Common myeloid progenitor, CD34-positive (primary cell): ENCODE data around the gene KATNIP.

Source experiments
- CTCF ChIA-PET: fragments of 350-600 bp; sonication (Branson Sonifier 250); formaldehyde crosslinking; loops from one replicate; lab custom pipeline; 2021; ENCODE audit warnings: antibody characterized with exemption; lab: Charles Lee
- POLR2A ChIA-PET: fragments of 350-600 bp; sonication (Branson Sonifier 250); formaldehyde crosslinking; loops from one replicate; lab custom pipeline; 2021; ENCODE audit warnings: antibody characterized with exemption; lab: Charles Lee
- DNase-seq, 3 donors: peaks; one replicate each; pipeline versions ENCODE4 v3.0.0 to v3.0.0-alpha.2; 2013
- H3K27ac ChIP-seq, 2 experiments: 1 replicate in 1 of 2; 2 replicates in 1 of 2; pipeline ENCODE4 v1.7.0; 2013; ENCODE audit warnings: inconsistent platforms in 2 of 2, low read length in 2 of 2, mild to moderate bottlenecking in 2 of 2, low read depth in 1 of 2, moderate library complexity in 1 of 2; ENCODE audit not compliant: severe bottlenecking in 2 of 2, insufficient read depth in 1 of 2, poor library complexity in 1 of 2
- H3K27me3 ChIP-seq, 5 experiments: replicated peaks in 2 of 5; 1 replicate in 3 of 5; 2 replicates in 2 of 5; pipeline versions ENCODE4 v1.6.1 to v1.7.0; 2013; ENCODE audit warnings: low read length in 4 of 5, mild to moderate bottlenecking in 2 of 5, moderate library complexity in 2 of 5, inconsistent platforms in 1 of 5; ENCODE audit not compliant: insufficient read depth in 5 of 5, control insufficient read depth in 4 of 5
- H3K36me3 ChIP-seq, 4 experiments: 1 replicate in 2 of 4; 2 replicates in 2 of 4; pipeline versions ENCODE4 v1.6.1 to v1.7.0; 2013; ENCODE audit warnings: low read length in 3 of 4, control low read depth in 1 of 4, mild to moderate bottlenecking in 1 of 4; ENCODE audit not compliant: control insufficient read depth in 4 of 4, insufficient read depth in 4 of 4
- H3K4me1 ChIP-seq, 4 experiments: 1 replicate in 3 of 4; 2 replicates in 1 of 4; pipeline versions ENCODE4 v1.6.1 to v1.7.1; 2013; ENCODE audit warnings: low read length in 3 of 4, mild to moderate bottlenecking in 3 of 4, control low read depth in 1 of 4, inconsistent platforms in 1 of 4, moderate library complexity in 1 of 4; ENCODE audit not compliant: control insufficient read depth in 4 of 4, insufficient read depth in 4 of 4; ENCODE audit errors: control extremely low read depth in 1 of 4
- H3K4me3 ChIP-seq, 7 experiments: 1 replicate in 4 of 7; 2 replicates in 3 of 7; pipeline versions ENCODE4 v1.5.1 to v1.7.0; 2013; ENCODE audit warnings: mild to moderate bottlenecking in 7 of 7, low read length in 6 of 7, moderate library complexity in 6 of 7, inconsistent platforms in 2 of 7, low read depth in 2 of 7, control low read depth in 1 of 7; ENCODE audit not compliant: insufficient read depth in 4 of 7, control insufficient read depth in 1 of 7; ENCODE audit errors: extremely low read depth in 1 of 7
- H3K9me3 ChIP-seq, 5 experiments: 1 replicate in 4 of 5; 2 replicates in 1 of 5; pipeline versions ENCODE4 v1.6.1 to v1.7.1; 2013; ENCODE audit warnings: low read length in 4 of 5, mild to moderate bottlenecking in 2 of 5, inconsistent platforms in 1 of 5, low read depth in 1 of 5, moderate library complexity in 1 of 5; ENCODE audit not compliant: control insufficient read depth in 4 of 5, insufficient read depth in 2 of 5; ENCODE audit errors: control extremely low read depth in 1 of 5
- WGBS: methylation state at CpG from one replicate; pipeline ENCODE4 v1.1.5; 2013; ENCODE audit not compliant: insufficient coverage; 5-methylcytosine and 5-hydroxymethylcytosine counted together

KATNIP gene

GRCh38 chr16:27571433-27572326 is 21.7 kb downstream of the KATNIP start:
- ChIA-PET CTCF (no interaction called here), POLR2A (no interaction called here)
- no peak for DNase-seq
- 100% methylated on average over 6 of the region's 8 CpGs for WGBS
- Histone ChIP-seq H3K9me3 (no peaks in the 10 kb centered on the region), H3K27me3 (no peaks in the 10 kb centered on the region), H3K27ac (no peak overlapping the region), H3K36me3 (peaks cover 0 to 5% (median 1%) of the 10 kb centered on the region in 4 experiments), H3K4me3 (no peak overlapping the region), H3K4me1 (peaks cover 0 to under 1% (median under 1%) of the 10 kb centered on the region in 4 experiments)

- no peak overlapping the region for H3K4me3 ChIP-seq
- H3K27me3 ChIP-seq: no peaks in the 10 kb centered on the region
- WGBS: 97% methylated on average over 5 of the region's 6 CpGs
- H3K4me1 ChIP-seq: no peaks in the 10 kb centered on the region
- POLR2A ChIA-PET: no interaction called here
- no peaks in the 10 kb centered on the region for H3K9me3 ChIP-seq
- peaks cover 0 to 5% (median 1%) of the 10 kb centered on the region in 4 experiments for H3K36me3 ChIP-seq
- no peak overlapping the region for H3K27ac ChIP-seq
- DNase-seq: no peak
- CTCF ChIA-PET: no interaction called here
Measured at GRCh38 chr16:27572711-27573110, 22.8 kb downstream of the KATNIP start.

DNA sequence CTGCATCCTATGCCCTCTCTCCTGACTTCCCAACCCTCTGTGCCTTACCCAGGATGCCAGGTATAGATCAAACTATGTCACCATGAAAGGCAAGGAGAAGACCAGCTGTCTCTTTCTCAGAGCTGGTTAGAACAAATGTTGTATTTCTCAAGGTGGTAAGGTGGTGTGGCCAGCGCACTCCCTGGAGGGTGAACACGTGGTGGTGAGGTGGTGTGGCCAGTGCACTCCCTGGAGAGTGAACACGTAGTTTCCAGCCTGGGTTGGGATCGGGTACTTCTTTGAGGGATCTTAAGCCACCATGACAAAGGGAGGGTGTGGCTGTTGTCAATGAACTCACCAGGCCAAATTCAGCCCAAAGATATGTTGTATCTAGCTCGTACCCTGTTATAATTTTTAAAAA is 26.8 kb downstream of the KATNIP start:
- WGBS: 73% methylated on average over 4 of the region's 5 CpGs
- CTCF ChIA-PET: no interaction called here
- POLR2A ChIA-PET: no interaction called here
- Histone ChIP-seq H3K4me1 (no peaks in the 10 kb centered on the region), H3K36me3 (peaks cover 0 to 5% (median 2%) of the 10 kb centered on the region in 4 experiments), H3K27me3 (no peaks in the 10 kb centered on the region), H3K9me3 (no peaks in the 10 kb centered on the region), H3K27ac (no peak overlapping the region), H3K4me3 (no peak overlapping the region)
- DNase-seq: no peak

GRCh38 chr16:27579087-27579980 is 29.4 kb downstream of the KATNIP start:
- Histone ChIP-seq H3K4me1 (peaks cover 0 to 6% (median 0%) of the 10 kb centered on the region in 4 experiments), H3K36me3 (peaks cover 0 to 8% (median 5%) of the 10 kb centered on the region in 4 experiments), H3K4me3 (no peak overlapping the region), H3K27me3 (no peaks in the 10 kb centered on the region), H3K27ac (no peak overlapping the region), H3K9me3 (no peaks in the 10 kb centered on the region)
- WGBS: 100% methylated on average over 3 of the region's 4 CpGs
- ChIA-PET CTCF (no interaction called here), POLR2A (no interaction called here)
- DNase-seq: no peak

DNA sequence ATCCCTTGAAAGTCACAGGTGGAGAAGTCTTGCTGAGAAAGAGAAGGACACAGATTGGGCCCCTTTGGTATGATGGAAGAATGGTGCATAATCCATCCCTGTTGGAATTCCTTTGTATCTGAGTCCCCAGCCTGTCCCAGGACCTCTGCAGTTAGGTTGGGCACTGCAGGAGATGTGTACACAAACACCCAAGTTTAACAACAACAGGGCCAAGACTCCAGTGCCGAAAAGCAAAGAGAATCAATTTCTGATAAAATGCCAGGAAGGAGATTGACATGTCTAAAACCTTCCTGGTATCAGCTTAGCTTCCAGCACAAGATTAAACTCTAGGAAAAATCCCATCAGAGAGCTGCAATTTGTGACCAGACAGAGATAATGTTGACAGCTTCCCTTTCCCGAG is 32.9 kb downstream of the KATNIP start:
- ChIA-PET CTCF (interaction anchor here (0.6 to 1.9 kb wide), 3 partner anchors 8 to 11 kb away, joined by 3 to 5 read pairs (median 4); no protein-coding TSS in a partner anchor), POLR2A (no interaction called here)
- Histone ChIP-seq H3K27me3 (no peaks in the 10 kb centered on the region), H3K4me3 (no peak overlapping the region), H3K36me3 (peaks cover 0 to 11% (median 6%) of the 10 kb centered on the region in 4 experiments), H3K27ac (no peak overlapping the region), H3K4me1 (peaks cover 0 to 6% (median 0%) of the 10 kb centered on the region in 4 experiments), H3K9me3 (peaks cover 0 to 6% (median 0%) of the 10 kb centered on the region in 5 experiments)
- 100% methylated on average over 1 of the region's 2 CpGs for WGBS
- DNase-seq: no peak

- ChIA-PET POLR2A (no interaction called here), CTCF (interaction anchor here (1.3 to 1.9 kb wide), 2 partner anchors 8 to 10 kb away, joined by 4 to 5 read pairs; no protein-coding TSS in a partner anchor)
- WGBS: 100% methylated on average over 1 of the region's 1 CpG
Measured at GRCh38 chr16:27583634-27584033, 33.7 kb downstream of the KATNIP start.

More at GRCh38 chr16:27583634-27584033, 33.7 kb downstream of the KATNIP start:
- Histone ChIP-seq H3K27ac (no peak overlapping the region), H3K4me1 (peaks cover 0 to 6% (median 0%) of the 10 kb centered on the region in 4 experiments), H3K27me3 (no peaks in the 10 kb centered on the region), H3K36me3 (peaks cover 0 to 11% (median 6%) of the 10 kb centered on the region in 4 experiments), H3K9me3 (peaks cover 0 to 6% (median 0%) of the 10 kb centered on the region in 5 experiments), H3K4me3 (no peak overlapping the region)
- no peak for DNase-seq
